Fibroblast of lung (primary cell): ENCODE results near the gene MICAL3. TPM values are rescaled to one million over a fixed set of nuclear protein-coding genes. Genes with fewer than 3 reads are reported as not detected.

ENCODE experiments used
- DNase-seq, 2 donors: peaks; one replicate each; pipeline versions ENCODE4 v3.0.0 to v3.0.0-alpha.2; 2010; ENCODE audit warnings: low read depth in 2 of 2
- H2AFZ ChIP-seq: 2 replicates; pipeline ENCODE4 v1.5.1; 2012; ENCODE audit warnings: low read length, control low read depth, inconsistent platforms
- H3K27ac ChIP-seq: 2 replicates; pipeline ENCODE4 v1.5.1; 2011; ENCODE audit warnings: low read length, control low read depth; ENCODE audit not compliant: insufficient read depth
- H3K27me3 ChIP-seq: 2 replicates; pipeline ENCODE4 v1.5.1; 2011; ENCODE audit warnings: mild to moderate bottlenecking, low read length; ENCODE audit not compliant: control insufficient read depth, insufficient read depth
- H3K36me3 ChIP-seq: 2 replicates; pipeline ENCODE4 v1.5.1; 2011; ENCODE audit warnings: low read length; ENCODE audit not compliant: control insufficient read depth, insufficient read depth
- H3K4me1 ChIP-seq: 2 replicates; pipeline ENCODE4 v1.5.1; 2011; ENCODE audit warnings: low read length; ENCODE audit not compliant: control insufficient read depth, insufficient read depth; ENCODE audit errors: extremely low read depth
- H3K4me2 ChIP-seq: 2 replicates; pipeline ENCODE4 v1.5.1; 2011; ENCODE audit warnings: low read length, control low read depth; ENCODE audit not compliant: insufficient read depth; ENCODE audit errors: extremely low read depth
- H3K4me3 ChIP-seq, 4 experiments: fragments of 200-600 bp in 1 of 4; sonication (generic) in 1 of 4; replicated peaks in 1 of 4; 2 replicates each; pipeline ENCODE4 v1.5.1; 2011 to 2016; ENCODE audit warnings: low read length in 4 of 4, low read depth in 3 of 4, mild to moderate bottlenecking in 3 of 4, control low read depth in 2 of 4, inconsistent platforms in 1 of 4, mixed read lengths in 1 of 4; ENCODE audit not compliant: insufficient read depth in 1 of 4; ENCODE audit errors: control extremely low read depth in 1 of 4
- H3K79me2 ChIP-seq: 2 replicates; pipeline ENCODE4 v1.5.1; 2012; ENCODE audit warnings: mild to moderate bottlenecking, low read length, inconsistent platforms; ENCODE audit not compliant: control insufficient read depth, insufficient read depth
- H3K9ac ChIP-seq: 2 replicates; pipeline ENCODE4 v1.5.1; 2011; ENCODE audit warnings: mild to moderate bottlenecking, low read length, control low read depth; ENCODE audit not compliant: insufficient read depth
- H3K9me3 ChIP-seq: 2 replicates; pipeline ENCODE4 v1.5.1; 2012; ENCODE audit warnings: low read depth, low read length; ENCODE audit not compliant: control insufficient read depth, insufficient read depth
- H4K20me1 ChIP-seq: 2 replicates; pipeline ENCODE4 v1.5.1; 2011; ENCODE audit warnings: low read length; ENCODE audit not compliant: control insufficient read depth, insufficient read depth; ENCODE audit errors: extremely low read depth
- EZH2 ChIP-seq: IDR thresholded peaks from 2 replicates; pipeline ENCODE4 v1.5.1; 2012; ENCODE audit warnings: low read length, control low read depth, mild to moderate bottlenecking; ENCODE audit errors: missing control alignments
- polyA plus RNA-seq, 2 donors: library from polyadenylated mRNA; depleted of rRNA in 1 of 2; stranded (reverse) in 1 of 2; unstranded in 1 of 2; fragments of >200 nt; gene quantifications; 2 replicates each; pipeline ENCODE4 v1.2.1, GENCODE V29; 2011 to 2012; ENCODE audit warnings: missing spikeins in 1 of 2
- total RNA-seq: library from RNA; depleted of rRNA; stranded (reverse); fragments of >200 nt; gene quantifications from 2 replicates; pipeline ENCODE4 v1.2.1, GENCODE V29; 2014
- TF ChIP-seq, protein P1 (sequence below), 2 donors: IDR thresholded peaks in 1 of 2; conservative IDR thresholded peaks in 1 of 2; 1 replicate in 1 of 2; 2 replicates in 1 of 2; pipeline ENCODE4 v1.5.1; 2011 to 2012; ENCODE audit warnings: low read length in 2 of 2, control low read depth in 1 of 2, inconsistent platforms in 1 of 2, low read depth in 1 of 2, mild to moderate bottlenecking in 1 of 2

MICAL3 gene
- total and polyA plus RNA-seq, 2 donors (not counting 1 experiment from before 2014, with no cell fraction given), result 10.8 to 22.6 TPM

DNA sequence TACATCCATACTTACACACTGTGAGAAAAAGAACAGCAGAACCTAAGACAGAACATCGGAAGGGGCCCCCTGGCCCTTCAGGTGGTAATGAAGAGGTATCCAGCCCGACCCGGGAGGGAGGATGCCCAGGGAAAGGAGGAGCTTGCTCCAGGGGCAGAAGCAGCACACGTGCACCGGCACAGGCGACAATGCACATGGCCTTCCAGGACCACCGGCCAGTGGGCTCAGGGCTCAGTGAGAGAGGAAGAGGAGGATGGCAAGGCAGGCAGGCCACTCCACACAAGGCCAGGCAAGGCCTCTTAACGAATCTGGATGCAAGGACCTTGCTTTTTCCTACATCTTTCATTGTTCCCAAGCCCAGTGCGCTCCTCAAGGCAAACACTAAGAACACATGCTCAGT lies 52.6 kb downstream of the MICAL3 start:
- H3K4me2 ChIP-seq, result no peak overlapping the region
- H2AFZ ChIP-seq, result no peak overlapping the region
- no peaks in the 10 kb centered on the region for H3K36me3 ChIP-seq
- peaks cover 31% of the 10 kb centered on the region for H3K4me1 ChIP-seq
- no peaks in the 10 kb centered on the region for H3K27me3 ChIP-seq
- H3K9ac ChIP-seq, result no peak overlapping the region
- H4K20me1 ChIP-seq, result peaks cover 3% of the 10 kb centered on the region
- no peak for TF ChIP-seq EZH2
- TF ChIP-seq, protein P1, sequence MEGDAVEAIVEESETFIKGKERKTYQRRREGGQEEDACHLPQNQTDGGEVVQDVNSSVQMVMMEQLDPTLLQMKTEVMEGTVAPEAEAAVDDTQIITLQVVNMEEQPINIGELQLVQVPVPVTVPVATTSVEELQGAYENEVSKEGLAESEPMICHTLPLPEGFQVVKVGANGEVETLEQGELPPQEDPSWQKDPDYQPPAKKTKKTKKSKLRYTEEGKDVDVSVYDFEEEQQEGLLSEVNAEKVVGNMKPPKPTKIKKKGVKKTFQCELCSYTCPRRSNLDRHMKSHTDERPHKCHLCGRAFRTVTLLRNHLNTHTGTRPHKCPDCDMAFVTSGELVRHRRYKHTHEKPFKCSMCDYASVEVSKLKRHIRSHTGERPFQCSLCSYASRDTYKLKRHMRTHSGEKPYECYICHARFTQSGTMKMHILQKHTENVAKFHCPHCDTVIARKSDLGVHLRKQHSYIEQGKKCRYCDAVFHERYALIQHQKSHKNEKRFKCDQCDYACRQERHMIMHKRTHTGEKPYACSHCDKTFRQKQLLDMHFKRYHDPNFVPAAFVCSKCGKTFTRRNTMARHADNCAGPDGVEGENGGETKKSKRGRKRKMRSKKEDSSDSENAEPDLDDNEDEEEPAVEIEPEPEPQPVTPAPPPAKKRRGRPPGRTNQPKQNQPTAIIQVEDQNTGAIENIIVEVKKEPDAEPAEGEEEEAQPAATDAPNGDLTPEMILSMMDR (conservative IDR thresholded peaks at IDR 0.05 in 1 of 2, IDR thresholded peaks at IDR 0.05 in 1 of 2; ENCODE audit: low read depth in 1 of 2, low read length in 2 of 2), result no peak
- no peak overlapping the region for H3K27ac ChIP-seq
- peaks cover 31% of the 10 kb centered on the region for H3K79me2 ChIP-seq
- no peak overlapping the region for H3K4me3 ChIP-seq
- H3K9me3 ChIP-seq, result no peaks in the 10 kb centered on the region
- no peak for DNase-seq

DNA sequence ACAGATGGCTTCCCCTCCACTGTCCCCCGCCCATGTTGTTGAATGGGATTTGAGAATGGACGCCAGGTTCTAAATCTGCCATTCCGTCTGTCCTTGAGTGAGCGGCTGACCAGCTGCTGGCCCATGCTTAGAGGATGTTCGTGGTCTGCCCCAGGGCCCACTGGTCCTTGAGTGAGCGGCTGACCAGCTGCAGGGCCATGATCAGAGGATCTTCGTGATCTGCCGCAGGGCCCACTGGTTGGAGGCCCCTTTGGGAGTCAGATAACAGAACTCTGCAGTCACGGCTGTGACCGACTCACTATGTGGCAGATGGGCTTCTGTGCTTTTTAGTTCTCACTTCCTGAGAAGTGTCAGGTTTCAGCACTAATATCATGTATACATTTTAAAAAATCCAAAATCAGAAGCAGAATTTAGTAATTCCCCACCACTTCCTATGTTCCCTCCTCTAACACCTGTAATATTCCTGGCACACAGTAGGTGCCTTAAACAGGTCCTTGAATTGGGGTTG lies 54.1 kb downstream of the MICAL3 start:
- peak; percentile 54 to 62 for DNase-seq
- no peaks in the 10 kb centered on the region for H3K27me3 ChIP-seq
- TF ChIP-seq EZH2, result no peak
- TF ChIP-seq, protein P1 (conservative IDR thresholded peaks at IDR 0.05 in 1 of 2, IDR thresholded peaks at IDR 0.05 in 1 of 2; ENCODE audit: low read depth in 1 of 2, low read length in 2 of 2), result no peak
- peaks cover 36% of the 10 kb centered on the region for H3K79me2 ChIP-seq
- H3K4me2 ChIP-seq, result no peak overlapping the region
- peak overlapping the region; percentile 55 for H3K27ac ChIP-seq
- H4K20me1 ChIP-seq, result peaks cover 3% of the 10 kb centered on the region
- no peaks in the 10 kb centered on the region for H3K36me3 ChIP-seq
- H3K9me3 ChIP-seq, result no peaks in the 10 kb centered on the region
- no peak overlapping the region for H3K4me3 ChIP-seq
- H3K9ac ChIP-seq, result no peak overlapping the region
- H3K4me1 ChIP-seq, result peaks cover 31% of the 10 kb centered on the region
- H2AFZ ChIP-seq, result no peak overlapping the region

DNA sequence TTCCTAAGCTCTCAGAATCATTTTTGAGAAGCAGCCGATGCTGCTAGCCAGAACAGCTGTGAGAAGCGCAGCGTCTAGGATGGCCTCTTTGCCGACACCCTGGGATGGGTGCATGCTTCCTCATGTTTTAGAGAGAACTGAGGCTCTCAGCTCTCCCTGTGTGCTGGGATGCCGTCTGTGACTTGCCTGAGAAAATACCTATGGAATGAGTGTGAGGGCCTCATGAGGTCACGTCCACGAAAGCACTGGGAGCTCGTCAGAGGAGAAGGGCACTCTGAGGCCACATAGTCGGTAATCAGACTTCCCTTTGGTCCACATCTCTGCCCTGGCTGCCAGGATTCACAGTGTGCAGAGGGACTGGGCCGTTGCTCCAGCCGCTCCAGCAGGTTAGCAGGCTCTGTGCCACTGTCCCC lies 54.7 kb downstream of the MICAL3 start:
- H3K4me2 ChIP-seq, result no peak overlapping the region
- TF ChIP-seq, protein P1 (conservative IDR thresholded peaks at IDR 0.05 in 1 of 2, IDR thresholded peaks at IDR 0.05 in 1 of 2; ENCODE audit: low read depth in 1 of 2, low read length in 2 of 2), result no peak
- no peak for TF ChIP-seq EZH2
- peaks cover 3% of the 10 kb centered on the region for H4K20me1 ChIP-seq
- H3K9me3 ChIP-seq, result no peaks in the 10 kb centered on the region
- no peak overlapping the region for H3K9ac ChIP-seq
- peak overlapping the region; percentile 55 for H3K27ac ChIP-seq
- peak; percentile 97 for DNase-seq
- H3K4me1 ChIP-seq, result peaks cover 32% of the 10 kb centered on the region
- H3K36me3 ChIP-seq, result no peaks in the 10 kb centered on the region
- no peak overlapping the region for H3K4me3 ChIP-seq
- H2AFZ ChIP-seq, result no peak overlapping the region
- H3K27me3 ChIP-seq, result no peaks in the 10 kb centered on the region
- H3K79me2 ChIP-seq, result peaks cover 39% of the 10 kb centered on the region
